DOHH2 (cell line): ENCODE data around the gene AFAP1.

Experiments used
- H3F3A ChIP-seq: fragments of 200-600 bp; sonication (generic), shearing (Covaris generic); 2 replicates; pipeline ENCODE4 v1.6.0; 2016; ENCODE audit warnings: antibody characterized with exemption, mild to moderate bottlenecking; ENCODE audit not compliant: control insufficient read depth, insufficient read depth
- H3K27ac ChIP-seq: fragments of 200-600 bp; sonication (generic); 2 replicates; pipeline ENCODE4 v1.5.1; 2014; ENCODE audit warnings: low read depth, mild to moderate bottlenecking, low read length, moderate library complexity
- H3K27me3 ChIP-seq: fragments of 200-600 bp; sonication (generic); 2 replicates; pipeline ENCODE4 v1.6.1; 2014; ENCODE audit warnings: mild to moderate bottlenecking, low read length, mixed read lengths; ENCODE audit not compliant: control insufficient read depth
- H3K36me3 ChIP-seq: fragments of 200-600 bp; sonication (generic); 2 replicates; pipeline ENCODE4 v1.6.1; 2014; ENCODE audit warnings: mild to moderate bottlenecking, low read length, moderate library complexity, mixed read lengths; ENCODE audit not compliant: control insufficient read depth
- H3K4me1 ChIP-seq: fragments of 200-600 bp; sonication (generic); 2 replicates; pipeline ENCODE4 v1.6.1; 2014; ENCODE audit warnings: mild to moderate bottlenecking, low read length, mixed read lengths; ENCODE audit not compliant: control insufficient read depth
- H3K4me2 ChIP-seq: fragments of 200-600 bp; sonication (generic); 2 replicates; pipeline ENCODE4 v1.6.0; 2014; ENCODE audit warnings: mild to moderate bottlenecking, low read length, moderate library complexity
- H3K4me3 ChIP-seq: fragments of 200-600 bp; sonication (generic); 2 replicates; pipeline ENCODE4 v1.5.1; 2014; ENCODE audit warnings: mild to moderate bottlenecking, low read length, mixed read lengths
- H3K79me2 ChIP-seq: fragments of 200-600 bp; sonication (generic); 2 replicates; pipeline ENCODE4 v1.6.1; 2014; ENCODE audit warnings: mild to moderate bottlenecking, low read length, mixed read lengths; ENCODE audit not compliant: control insufficient read depth
- H3K9me2 ChIP-seq: fragments of 200-600 bp; sonication (generic); replicated peaks from 2 replicates; pipeline ENCODE4 v1.6.1; 2014; ENCODE audit warnings: mild to moderate bottlenecking, low read length, mixed read lengths; ENCODE audit not compliant: control insufficient read depth
- H3K9me3 ChIP-seq: fragments of 200-600 bp; sonication (generic); 2 replicates; pipeline ENCODE4 v1.6.1; 2014; ENCODE audit warnings: antibody characterized with exemption, low read length, mixed read lengths; ENCODE audit not compliant: control insufficient read depth, insufficient read depth
- H4K20me1 ChIP-seq: fragments of 200-600 bp; sonication (generic); 2 replicates; pipeline ENCODE4 v1.6.0; 2014; ENCODE audit warnings: low read depth, mild to moderate bottlenecking, antibody characterized with exemption, low read length, moderate library complexity; ENCODE audit not compliant: control insufficient read depth, insufficient read depth
- CTCF ChIP-seq: fragments of 200-600 bp; sonication (generic); IDR thresholded peaks from one replicate; pipeline ENCODE4 v1.5.1; 2014; ENCODE audit warnings: antibody characterized with exemption, mild to moderate bottlenecking, low read depth, low read length; ENCODE audit not compliant: poor library complexity, severe bottlenecking
- EZH2phosphoT487 ChIP-seq: fragments of 200-600 bp; sonication (generic); IDR thresholded peaks from 2 replicates; pipeline ENCODE4 v1.6.1; 2017; ENCODE audit warnings: borderline replicate concordance, mild to moderate bottlenecking, antibody characterized with exemption, low read length, moderate library complexity, mixed read lengths

AFAP1 gene

GRCh38 chr4:7826909-7827306 is 112.8 kb downstream of the AFAP1 start:
- H3K36me3 ChIP-seq = no peaks in the 10 kb centered on the region
- TF ChIP-seq EZH2phosphoT487 (no peak), CTCF (no peak)
- H3K27me3 ChIP-seq = peaks cover 11% of the 10 kb centered on the region
- H3K79me2 ChIP-seq = no peaks in the 10 kb centered on the region
- no peaks in the 10 kb centered on the region for H3K9me2 ChIP-seq
- H3K4me2 ChIP-seq = no peak overlapping the region
- no peaks in the 10 kb centered on the region for H4K20me1 ChIP-seq
- no peak overlapping the region for H3K27ac ChIP-seq
- no peak overlapping the region for H3K4me3 ChIP-seq
- H3K4me1 ChIP-seq = peaks cover 21% of the 10 kb centered on the region
- H3F3A ChIP-seq = no peaks in the 10 kb centered on the region
- H3K9me3 ChIP-seq = no peaks in the 10 kb centered on the region

- Histone ChIP-seq H4K20me1 (no peaks in the 10 kb centered on the region), H3K4me2 (no peak overlapping the region), H3K27me3 (peaks cover 8% of the 10 kb centered on the region), H3K4me3 (no peak overlapping the region), H3K79me2 (no peaks in the 10 kb centered on the region), H3K9me2 (no peaks in the 10 kb centered on the region), H3F3A (no peaks in the 10 kb centered on the region), H3K36me3 (no peaks in the 10 kb centered on the region), H3K4me1 (peaks cover 15% of the 10 kb centered on the region), H3K27ac (no peak overlapping the region), H3K9me3 (no peaks in the 10 kb centered on the region)
- TF ChIP-seq CTCF = no peak
- no peak for TF ChIP-seq EZH2phosphoT487
Observed at GRCh38 chr4:7826176-7826908, 113.3 kb downstream of the AFAP1 start.

- Histone ChIP-seq H3K9me2 (no peaks in the 10 kb centered on the region), H3K79me2 (no peaks in the 10 kb centered on the region), H3K27me3 (peaks cover 10% of the 10 kb centered on the region), H3F3A (no peaks in the 10 kb centered on the region), H3K4me1 (no peaks in the 10 kb centered on the region), H4K20me1 (no peaks in the 10 kb centered on the region), H3K36me3 (no peaks in the 10 kb centered on the region), H3K4me2 (no peak overlapping the region), H3K4me3 (no peak overlapping the region), H3K27ac (no peak overlapping the region), H3K9me3 (no peaks in the 10 kb centered on the region)
- no peak for TF ChIP-seq EZH2phosphoT487
Observed at GRCh38 chr4:7824218-7824617, 115.4 kb downstream of the AFAP1 start.

GRCh38 chr4:7823416-7823824 is 116.2 kb downstream of the AFAP1 start:
- Histone ChIP-seq H3K9me3 (no peaks in the 10 kb centered on the region), H3K27ac (no peak overlapping the region), H3K4me3 (no peak overlapping the region), H4K20me1 (no peaks in the 10 kb centered on the region), H3K27me3 (peaks cover 14% of the 10 kb centered on the region), H3K36me3 (no peaks in the 10 kb centered on the region), H3K4me2 (no peak overlapping the region), H3F3A (no peaks in the 10 kb centered on the region), H3K79me2 (no peaks in the 10 kb centered on the region), H3K9me2 (no peaks in the 10 kb centered on the region), H3K4me1 (no peaks in the 10 kb centered on the region)
- TF ChIP-seq CTCF (no peak), EZH2phosphoT487 (no peak)
